H9 (cell line): Measurements from ENCODE around the gene LYVE1. TPM values are rescaled to one million over a fixed set of nuclear protein-coding genes. Genes with fewer than 3 reads are reported as not detected.

ENCODE experiments used
- DNase-seq: peaks from one replicate; pipeline ENCODE4 v3.0.0-alpha.2; 2017
- H2AFZ ChIP-seq: one replicate; pipeline ENCODE4 v1.6.1; 2013; ENCODE audit warnings: mild to moderate bottlenecking, low read length, control low read depth, moderate library complexity
- H2AK5ac ChIP-seq: 2 replicates; pipeline ENCODE4 v1.6.1; 2013; ENCODE audit warnings: low read length, control low read depth, mixed read lengths; ENCODE audit not compliant: insufficient read length
- H2BK120ac ChIP-seq: one replicate; pipeline ENCODE4 v1.6.1; 2013; ENCODE audit warnings: low read depth, mild to moderate bottlenecking, low read length, control low read depth, inconsistent platforms; ENCODE audit not compliant: poor library complexity, severe bottlenecking
- H2BK12ac ChIP-seq: 2 replicates; pipeline ENCODE4 v1.6.1; 2013; ENCODE audit warnings: low read length, control low read depth, mixed read lengths, low read depth; ENCODE audit not compliant: insufficient read length
- H2BK15ac ChIP-seq: 2 replicates; pipeline ENCODE4 v1.6.1; 2013; ENCODE audit warnings: low read depth, low read length, control low read depth
- H2BK20ac ChIP-seq: one replicate; pipeline ENCODE4 v1.6.1; 2013; ENCODE audit warnings: low read depth, mild to moderate bottlenecking, low read length, control low read depth, inconsistent platforms; ENCODE audit not compliant: poor library complexity, severe bottlenecking
- H2BK5ac ChIP-seq: 2 replicates; pipeline ENCODE4 v1.6.1; 2013; ENCODE audit warnings: low read length, control low read depth, mixed read lengths; ENCODE audit not compliant: insufficient read length
- H3K14ac ChIP-seq: 2 replicates; pipeline ENCODE4 v1.6.1; 2013; ENCODE audit warnings: low read length, control low read depth; ENCODE audit not compliant: insufficient read depth
- H3K18ac ChIP-seq: 2 replicates; pipeline ENCODE4 v1.6.1; 2013; ENCODE audit warnings: low read depth, mild to moderate bottlenecking, mixed read lengths, low read length, control low read depth; ENCODE audit not compliant: insufficient read length
- H3K23ac ChIP-seq: 2 replicates; pipeline ENCODE4 v1.6.1; 2013; ENCODE audit warnings: low read length, control low read depth, mixed read lengths, low read depth; ENCODE audit not compliant: insufficient read length
- H3K23me2 ChIP-seq: 2 replicates; pipeline ENCODE4 v1.6.1; 2013; ENCODE audit warnings: low read depth, mild to moderate bottlenecking, mixed read lengths, low read length, control low read depth; ENCODE audit not compliant: insufficient read length, poor library complexity, severe bottlenecking
- H3K27ac ChIP-seq: 2 replicates; pipeline ENCODE4 v1.5.1; 2013; ENCODE audit warnings: low read length, control low read depth, mixed read lengths, low read depth; ENCODE audit not compliant: insufficient read length
- H3K27me3 ChIP-seq: 2 replicates; pipeline ENCODE4 v1.6.1; 2013; ENCODE audit warnings: low read length, control low read depth, inconsistent platforms; ENCODE audit not compliant: insufficient read depth
- H3K4ac ChIP-seq: 2 replicates; pipeline ENCODE4 v1.6.1; 2013; ENCODE audit warnings: low read depth, mild to moderate bottlenecking, control low read depth, inconsistent platforms, low read length, moderate library complexity
- H3K4me1 ChIP-seq: 2 replicates; pipeline ENCODE4 v1.6.1; 2013; ENCODE audit warnings: low read length, control low read depth, inconsistent platforms; ENCODE audit not compliant: insufficient read depth
- H3K4me2 ChIP-seq: 2 replicates; pipeline ENCODE4 v1.6.1; 2013; ENCODE audit warnings: low read length, control low read depth, mixed read lengths; ENCODE audit not compliant: insufficient read length, insufficient read depth
- H3K56ac ChIP-seq: 2 replicates; pipeline ENCODE4 v1.6.1; 2013; ENCODE audit warnings: low read depth, mild to moderate bottlenecking, mixed read lengths, low read length, control low read depth; ENCODE audit not compliant: insufficient read length
- H3K79me1 ChIP-seq: 2 replicates; pipeline ENCODE4 v1.6.1; 2013; ENCODE audit warnings: low read depth, mild to moderate bottlenecking, moderate library complexity, low read length, control low read depth, inconsistent platforms; ENCODE audit not compliant: insufficient read depth, poor library complexity, severe bottlenecking
- H3K79me2 ChIP-seq: 2 replicates; pipeline ENCODE4 v1.6.1; 2013; ENCODE audit warnings: low read length, control low read depth, inconsistent platforms; ENCODE audit not compliant: insufficient read depth
- H3K9ac ChIP-seq: 2 replicates; pipeline ENCODE4 v1.6.1; 2013; ENCODE audit warnings: low read length, control low read depth, mixed read lengths; ENCODE audit not compliant: insufficient read length; ENCODE audit errors: extremely low read depth
- H3K9me3 ChIP-seq: one replicate; pipeline ENCODE4 v1.6.1; 2013; ENCODE audit warnings: low read depth, low read length, inconsistent platforms; ENCODE audit not compliant: control insufficient read depth
- H3T11ph ChIP-seq: one replicate; pipeline ENCODE4 v1.6.1; 2013; ENCODE audit warnings: mild to moderate bottlenecking, low read length, control low read depth, inconsistent platforms
- H4K20me1 ChIP-seq: one replicate; pipeline ENCODE4 v1.6.1; 2013; ENCODE audit not compliant: control insufficient read depth, insufficient read length, insufficient read depth
- H4K5ac ChIP-seq: 2 replicates; pipeline ENCODE4 v1.6.1; 2013; ENCODE audit warnings: low read depth, mild to moderate bottlenecking, mixed read lengths, low read length, control low read depth; ENCODE audit not compliant: insufficient read length
- H4K8ac ChIP-seq: replicated peaks from 2 replicates; pipeline ENCODE4 v1.6.1; 2013; ENCODE audit warnings: low read length, control low read depth, mixed read lengths, low read depth; ENCODE audit not compliant: insufficient read length
- H4K91ac ChIP-seq: 2 replicates; pipeline ENCODE4 v1.6.1; 2013; ENCODE audit warnings: low read depth, mild to moderate bottlenecking, moderate library complexity, mixed read lengths, low read length, control low read depth; ENCODE audit not compliant: insufficient read length
- H3K27ac Mint-ChIP-seq, 3 experiments: 2 replicates in 2 of 3; 3 replicates in 1 of 3; pipeline ENCODE4 v1.8.0; 2020 to 2021; ENCODE audit warnings: mixed read lengths in 3 of 3, mild to moderate bottlenecking in 1 of 3, moderate library complexity in 1 of 3
- H3K27me3 Mint-ChIP-seq: 2 replicates; pipeline ENCODE4 v1.8.0; 2021; ENCODE audit warnings: low read depth, mild to moderate bottlenecking, moderate library complexity, mixed read lengths
- H3K36me3 Mint-ChIP-seq, 3 experiments: 2 replicates in 2 of 3; 3 replicates in 1 of 3; pipeline ENCODE4 v1.8.0; 2020 to 2021; ENCODE audit warnings: low read depth in 3 of 3, mixed read lengths in 3 of 3; ENCODE audit not compliant: insufficient read depth in 1 of 3
- H3K4me1 Mint-ChIP-seq, 2 experiments: 2 replicates each; pipeline ENCODE4 v1.8.0; 2020; ENCODE audit warnings: mixed read lengths in 2 of 2
- H3K4me3 Mint-ChIP-seq, 2 experiments: 2 replicates in 1 of 2; 3 replicates in 1 of 2; pipeline ENCODE4 v1.8.0; 2020 to 2021; ENCODE audit warnings: mild to moderate bottlenecking in 2 of 2, mixed read lengths in 2 of 2, moderate library complexity in 1 of 2
- H3K9me3 Mint-ChIP-seq, 2 experiments: 2 replicates in 1 of 2; 3 replicates in 1 of 2; pipeline ENCODE4 v1.8.0; 2020; ENCODE audit warnings: mild to moderate bottlenecking in 2 of 2, mixed read lengths in 2 of 2, moderate library complexity in 1 of 2
- WGBS: extraction: QIAGEN DNeasy Blood & Tissue Kit; methylation state at CpG from one replicate; pipeline ENCODE4 v1.1.7; 2013; ENCODE audit warnings: missing lambda C conversion rate, low lambda C conversion rate, mixed read lengths; ENCODE audit not compliant: insufficient read length; ENCODE audit errors: extremely low coverage; 5-methylcytosine and 5-hydroxymethylcytosine counted together
- total RNA-seq: library from RNA; stranded (reverse); gene quantifications from 2 replicates; pipeline ENCODE4 v1.2.1, GENCODE V29; 2021
- TF ChIP-seq, protein P1 (sequence below): fragments of 200-600 bp; sonication (generic); conservative IDR thresholded peaks from 3 replicates; pipeline ENCODE4 v1.8.0; 2021; ENCODE audit warnings: antibody characterized with exemption, mild to moderate bottlenecking

The LYVE1 gene
- total RNA-seq, 1 experiment from 2014 or later, result not detected

DNA sequence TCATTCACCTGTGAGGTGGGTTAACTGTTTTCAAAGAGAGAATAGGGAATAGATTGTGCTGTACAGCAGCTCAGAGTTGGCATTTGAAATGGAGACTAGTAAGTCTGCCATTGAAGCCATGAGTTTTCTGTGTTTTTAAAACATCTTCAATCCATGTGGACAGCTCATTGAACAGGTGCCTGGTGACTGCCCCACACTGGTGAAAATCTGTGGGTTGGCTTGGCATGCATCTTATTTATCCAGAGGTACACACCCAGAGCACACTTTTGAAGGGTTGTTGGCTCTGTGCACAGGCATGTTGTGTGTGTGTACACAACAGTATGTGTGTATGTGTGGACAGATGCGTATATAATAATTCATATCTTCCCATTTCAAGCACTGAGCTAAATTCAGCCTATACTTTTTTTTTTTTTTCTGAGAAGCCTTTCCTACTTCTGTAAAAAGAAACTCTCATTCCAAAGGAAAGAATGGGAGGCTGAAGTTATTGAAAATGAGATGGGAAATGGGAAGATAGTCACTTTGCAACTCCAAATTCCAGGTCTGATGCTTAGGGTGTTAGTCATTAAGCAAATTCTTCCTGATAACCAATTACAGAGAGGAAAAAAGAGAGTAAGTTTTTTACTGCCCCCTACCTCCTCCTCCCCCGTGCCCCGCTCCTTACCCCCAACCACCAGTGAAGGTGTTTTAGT, 7.0 kb upstream of the LYVE1 start:
- H3K9me3 ChIP-seq, result no peaks in the 10 kb centered on the region
- no peak overlapping the region for H2AFZ ChIP-seq
- H3K36me3 Mint-ChIP-seq, result peaks cover 0 to 4% (median 0%) of the 10 kb centered on the region in 3 experiments; a peak in 1 of 7 replicates
- peaks cover 11 to 12% of the 10 kb centered on the region in 2 experiments for H3K4me1 Mint-ChIP-seq
- H3K18ac ChIP-seq, result no peak overlapping the region
- no peaks in the 10 kb centered on the region for H3K27me3 Mint-ChIP-seq
- no peak overlapping the region for H3K23ac ChIP-seq
- no peak overlapping the region for H2BK120ac ChIP-seq
- no peak overlapping the region for H2BK20ac ChIP-seq
- no peak overlapping the region for H3K4me2 ChIP-seq
- H3K4me1 ChIP-seq, result 0 out of 2 replicates have a peak, but pooled peaks cover 1% of the 10 kb centered on the region
- no peak overlapping the region for H2BK15ac ChIP-seq
- WGBS, result no CpG with 5 or more reads among the region's 3 CpGs
- H3K23me2 ChIP-seq, result no peaks in the 10 kb centered on the region
- H3K79me2 ChIP-seq, result no peaks in the 10 kb centered on the region
- H3K4me3 Mint-ChIP-seq, result no peak overlapping the region
- H2BK5ac ChIP-seq, result no peak overlapping the region
- no peak for DNase-seq
- no peaks in the 10 kb centered on the region for H3K79me1 ChIP-seq
- H2BK12ac ChIP-seq, result no peak overlapping the region
- H3K27me3 ChIP-seq, result no peaks in the 10 kb centered on the region
- H3T11ph ChIP-seq, result no peak overlapping the region
- H3K56ac ChIP-seq, result no peak overlapping the region
- no peak overlapping the region for H3K4ac ChIP-seq
- H4K5ac ChIP-seq, result no peak overlapping the region
- H3K27ac ChIP-seq, result no peak overlapping the region
- H2AK5ac ChIP-seq, result no peak overlapping the region
- H4K8ac ChIP-seq, result no peak overlapping the region
- H3K14ac ChIP-seq, result no peak overlapping the region
- H4K91ac ChIP-seq, result no peak overlapping the region
- TF ChIP-seq, protein P1, sequence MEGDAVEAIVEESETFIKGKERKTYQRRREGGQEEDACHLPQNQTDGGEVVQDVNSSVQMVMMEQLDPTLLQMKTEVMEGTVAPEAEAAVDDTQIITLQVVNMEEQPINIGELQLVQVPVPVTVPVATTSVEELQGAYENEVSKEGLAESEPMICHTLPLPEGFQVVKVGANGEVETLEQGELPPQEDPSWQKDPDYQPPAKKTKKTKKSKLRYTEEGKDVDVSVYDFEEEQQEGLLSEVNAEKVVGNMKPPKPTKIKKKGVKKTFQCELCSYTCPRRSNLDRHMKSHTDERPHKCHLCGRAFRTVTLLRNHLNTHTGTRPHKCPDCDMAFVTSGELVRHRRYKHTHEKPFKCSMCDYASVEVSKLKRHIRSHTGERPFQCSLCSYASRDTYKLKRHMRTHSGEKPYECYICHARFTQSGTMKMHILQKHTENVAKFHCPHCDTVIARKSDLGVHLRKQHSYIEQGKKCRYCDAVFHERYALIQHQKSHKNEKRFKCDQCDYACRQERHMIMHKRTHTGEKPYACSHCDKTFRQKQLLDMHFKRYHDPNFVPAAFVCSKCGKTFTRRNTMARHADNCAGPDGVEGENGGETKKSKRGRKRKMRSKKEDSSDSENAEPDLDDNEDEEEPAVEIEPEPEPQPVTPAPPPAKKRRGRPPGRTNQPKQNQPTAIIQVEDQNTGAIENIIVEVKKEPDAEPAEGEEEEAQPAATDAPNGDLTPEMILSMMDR, result no peak
- H4K20me1 ChIP-seq, result no peaks in the 10 kb centered on the region
- no peak overlapping the region for H3K9ac ChIP-seq
- no peak overlapping the region for H3K27ac Mint-ChIP-seq
- no peaks in the 10 kb centered on the region for H3K9me3 Mint-ChIP-seq
